ENCODE results near the gene CTNNA2.

Gene CTNNA2

GRCh38 chr2:80560326-80560725, 1047.5 kb downstream of the CTNNA2 start:
- no peak for TF ChIP-seq ZFX (IDR thresholded peaks at IDR 0.05; ENCODE audit: borderline replicate concordance)
- no peak for TF ChIP-seq CTCF (IDR thresholded peaks at IDR 0.05)
- H3K27ac ChIP-seq = no peak overlapping the region

- no peak for TF ChIP-seq CTCF (IDR thresholded peaks at IDR 0.05)
- no peak for TF ChIP-seq ZFX (IDR thresholded peaks at IDR 0.05; ENCODE audit: borderline replicate concordance)
- H3K27ac ChIP-seq = no peak overlapping the region
Observed at GRCh38 chr2:80568011-80568410, 1055.2 kb downstream of the CTNNA2 start.

GRCh38 chr2:80573167-80573566, 1060.3 kb downstream of the CTNNA2 start:
- no peak overlapping the region for H3K27ac ChIP-seq
- TF ChIP-seq ZFX (IDR thresholded peaks at IDR 0.05; ENCODE audit: borderline replicate concordance) (no peak), CTCF (IDR thresholded peaks at IDR 0.05) (no peak)

GRCh38 chr2:80573950-80574349, 1061.1 kb downstream of the CTNNA2 start:
- TF ChIP-seq ZFX (IDR thresholded peaks at IDR 0.05; ENCODE audit: borderline replicate concordance) = no peak
- no peak for TF ChIP-seq CTCF (IDR thresholded peaks at IDR 0.05)
- H3K27ac ChIP-seq = no peak overlapping the region

GRCh38 chr2:80579756-80580155, 1066.9 kb downstream of the CTNNA2 start:
- TF ChIP-seq CTCF (IDR thresholded peaks at IDR 0.05) = no peak
- TF ChIP-seq ZFX (IDR thresholded peaks at IDR 0.05; ENCODE audit: borderline replicate concordance) = no peak

GRCh38 chr2:80591233-80591632, 1078.4 kb downstream of the CTNNA2 start:
- no peak overlapping the region for H3K27ac ChIP-seq
- TF ChIP-seq ZFX (IDR thresholded peaks at IDR 0.05; ENCODE audit: borderline replicate concordance) (no peak), CTCF (IDR thresholded peaks at IDR 0.05) (no peak)

More at GRCh38 chr2:80579756-80580155, 1066.9 kb downstream of the CTNNA2 start:
- no peak overlapping the region for H3K27ac ChIP-seq

GRCh38 chr2:80592106-80592505, 1079.3 kb downstream of the CTNNA2 start:
- no peak overlapping the region for H3K27ac ChIP-seq
- TF ChIP-seq CTCF (IDR thresholded peaks at IDR 0.05) (no peak), ZFX (IDR thresholded peaks at IDR 0.05; ENCODE audit: borderline replicate concordance) (no peak)

Data from 22Rv1 (cell line).